Measurements from ENCODE around the gene ZSWIM6. TPM values are rescaled to one million over a fixed set of nuclear protein-coding genes. Genes with fewer than 3 reads are reported as not detected.

The ZSWIM6 gene
- total RNA-seq, 4 donors from 2014 or later: 13.3 to 19.4 (median 16.0) TPM

- peaks cover 0 to 6% (median 0%) of the 10 kb centered on the region in 4 donors for H3K4me1 ChIP-seq
- H3K9me3 ChIP-seq: no peaks in the 10 kb centered on the region
- no peak overlapping the region for H3K4me3 ChIP-seq
- DNase-seq: no peak
- TF ChIP-seq POLR2A (IDR thresholded peaks at IDR 0.05) (no peak), CTCF (IDR thresholded peaks at IDR 0.05) (no peak)
- no peak overlapping the region for H3K27ac ChIP-seq
- no peaks in the 10 kb centered on the region for H3K36me3 ChIP-seq
- H3K27me3 ChIP-seq: no peaks in the 10 kb centered on the region
These were observed 91.6 kb downstream of the ZSWIM6 start for GRCh38 chr5:61423487-61424145.

GRCh38 chr5:61425918-61426317 is 93.9 kb downstream of the ZSWIM6 start:
- no peak overlapping the region for H3K4me3 ChIP-seq
- no peaks in the 10 kb centered on the region for H3K36me3 ChIP-seq
- no peak for DNase-seq
- H3K27ac ChIP-seq: no peak overlapping the region
- no peaks in the 10 kb centered on the region for H3K27me3 ChIP-seq
- H3K4me1 ChIP-seq: peaks cover 0 to 6% (median 0%) of the 10 kb centered on the region in 4 donors
- no peaks in the 10 kb centered on the region for H3K9me3 ChIP-seq
- no peak for TF ChIP-seq POLR2A (IDR thresholded peaks at IDR 0.05)
- no peak for TF ChIP-seq CTCF (IDR thresholded peaks at IDR 0.05)

- no peak for DNase-seq
- Histone ChIP-seq H3K36me3 (no peaks in the 10 kb centered on the region), H3K4me3 (no peak overlapping the region), H3K27me3 (no peaks in the 10 kb centered on the region), H3K4me1 (no peaks in the 10 kb centered on the region), H3K9me3 (no peaks in the 10 kb centered on the region), H3K27ac (no peak overlapping the region)
- TF ChIP-seq POLR2A (IDR thresholded peaks at IDR 0.05) (no peak), CTCF (IDR thresholded peaks at IDR 0.05) (no peak)
These were observed 97.8 kb downstream of the ZSWIM6 start for GRCh38 chr5:61429906-61430305.

GRCh38 chr5:61431923-61432620 is 100.0 kb downstream of the ZSWIM6 start:
- H3K27me3 ChIP-seq: no peaks in the 10 kb centered on the region
- H3K4me3 ChIP-seq: no peak overlapping the region
- no peak for TF ChIP-seq CTCF (IDR thresholded peaks at IDR 0.05)
- no peak for TF ChIP-seq POLR2A (IDR thresholded peaks at IDR 0.05)
- H3K27ac ChIP-seq: no peak overlapping the region
- no peaks in the 10 kb centered on the region for H3K9me3 ChIP-seq
- DNase-seq: no peak
- no peaks in the 10 kb centered on the region for H3K36me3 ChIP-seq
- peaks cover 0 to 7% (median 0%) of the 10 kb centered on the region in 4 donors for H3K4me1 ChIP-seq

GRCh38 chr5:61435368-61435767 is 103.3 kb downstream of the ZSWIM6 start:
- H3K4me1 ChIP-seq: peaks cover 0 to 7% (median 0%) of the 10 kb centered on the region in 4 donors
- H3K27ac ChIP-seq: no peak overlapping the region
- TF ChIP-seq CTCF (IDR thresholded peaks at IDR 0.05) (no peak), POLR2A (IDR thresholded peaks at IDR 0.05) (no peak)
- H3K9me3 ChIP-seq: no peaks in the 10 kb centered on the region
- H3K27me3 ChIP-seq: no peaks in the 10 kb centered on the region
- no peaks in the 10 kb centered on the region for H3K36me3 ChIP-seq
- no peak overlapping the region for H3K4me3 ChIP-seq
- DNase-seq: no peak

Data from Peyer's patch (tissue), 4 donors.